ENCODE results near the gene KCNQ1OT1.

The KCNQ1OT1 gene

GRCh38 chr11:2742611-2743426, 43.0 kb upstream of the KCNQ1OT1 start:
- peaks cover 0 to 23% (median 17%) of the 10 kb centered on the region in 5 donors for H3K4me1 ChIP-seq (ENCODE audit: control insufficient read depth in 5 of 5, insufficient read depth in 5 of 5, low read length in 5 of 5)
- H3K27me3 ChIP-seq (ENCODE audit: control insufficient read depth in 5 of 5, insufficient read depth in 4 of 5, low read length in 5 of 5), result no peaks in the 10 kb centered on the region
- H3K27ac ChIP-seq (ENCODE audit: low read depth, low read length), result no peak overlapping the region
- H3K9me3 ChIP-seq (ENCODE audit: control insufficient read depth in 5 of 5, low read length in 5 of 5), result no peaks in the 10 kb centered on the region
- H3K36me3 ChIP-seq (ENCODE audit: control insufficient read depth in 5 of 5, insufficient read depth in 5 of 5, low read length in 5 of 5), result no peaks in the 10 kb centered on the region
- H3K9ac ChIP-seq (ENCODE audit: low read length in 5 of 5), result peak overlapping the region in 1 of 5 donors; percentile 2
- no peak overlapping the region for H3K4me3 ChIP-seq (ENCODE audit: low read depth in 1 of 5, low read length in 5 of 5)

GRCh38 chr11:2742201-2742600, 42.4 kb upstream of the KCNQ1OT1 start:
- H3K27me3 ChIP-seq (ENCODE audit: control insufficient read depth in 5 of 5, insufficient read depth in 4 of 5, low read length in 5 of 5), result no peaks in the 10 kb centered on the region
- H3K4me1 ChIP-seq (ENCODE audit: control insufficient read depth in 5 of 5, insufficient read depth in 5 of 5, low read length in 5 of 5), result peaks cover 0 to 26% (median 21%) of the 10 kb centered on the region in 5 donors
- no peaks in the 10 kb centered on the region for H3K9me3 ChIP-seq (ENCODE audit: control insufficient read depth in 5 of 5, low read length in 5 of 5)
- H3K4me3 ChIP-seq (ENCODE audit: low read depth in 1 of 5, low read length in 5 of 5), result no peak overlapping the region
- H3K36me3 ChIP-seq (ENCODE audit: control insufficient read depth in 5 of 5, insufficient read depth in 5 of 5, low read length in 5 of 5), result no peaks in the 10 kb centered on the region
- no peak overlapping the region for H3K27ac ChIP-seq (ENCODE audit: low read depth, low read length)
- peak overlapping the region in 1 of 5 donors; percentile 2 for H3K9ac ChIP-seq (ENCODE audit: low read length in 5 of 5)

GRCh38 chr11:2741377-2742131, 41.8 kb upstream of the KCNQ1OT1 start:
- Histone ChIP-seq H3K4me1 (ENCODE audit: control insufficient read depth in 5 of 5, insufficient read depth in 5 of 5, low read length in 5 of 5) (peaks cover 0 to 26% (median 21%) of the 10 kb centered on the region in 5 donors), H3K27ac (ENCODE audit: low read depth, low read length) (peak overlapping the region; percentile 54)

GRCh38 chr11:2741006-2741376, 41.2 kb upstream of the KCNQ1OT1 start:
- H3K27ac ChIP-seq (ENCODE audit: low read depth, low read length), result peak overlapping the region; percentile 54
- H3K9ac ChIP-seq (ENCODE audit: low read length in 5 of 5), result no peak overlapping the region
- no peaks in the 10 kb centered on the region for H3K9me3 ChIP-seq (ENCODE audit: control insufficient read depth in 5 of 5, low read length in 5 of 5)
- H3K4me3 ChIP-seq (ENCODE audit: low read depth in 1 of 5, low read length in 5 of 5), result peak overlapping the region in 1 of 5 donors; percentile 35
- H3K4me1 ChIP-seq (ENCODE audit: control insufficient read depth in 5 of 5, insufficient read depth in 5 of 5, low read length in 5 of 5), result peaks cover 0 to 26% (median 21%) of the 10 kb centered on the region in 5 donors
- no peaks in the 10 kb centered on the region for H3K36me3 ChIP-seq (ENCODE audit: control insufficient read depth in 5 of 5, insufficient read depth in 5 of 5, low read length in 5 of 5)
- no peaks in the 10 kb centered on the region for H3K27me3 ChIP-seq (ENCODE audit: control insufficient read depth in 5 of 5, insufficient read depth in 4 of 5, low read length in 5 of 5)

More at GRCh38 chr11:2741377-2742131, 41.8 kb upstream of the KCNQ1OT1 start:
- Histone ChIP-seq H3K4me3 (ENCODE audit: low read depth in 1 of 5, low read length in 5 of 5) (peak overlapping the region in 2 of 5 donors; percentile 21 to 35), H3K9ac (ENCODE audit: low read length in 5 of 5) (peak overlapping the region in 1 of 5 donors; percentile 1), H3K36me3 (ENCODE audit: control insufficient read depth in 5 of 5, insufficient read depth in 5 of 5, low read length in 5 of 5) (no peaks in the 10 kb centered on the region), H3K9me3 (ENCODE audit: control insufficient read depth in 5 of 5, low read length in 5 of 5) (no peaks in the 10 kb centered on the region), H3K27me3 (ENCODE audit: control insufficient read depth in 5 of 5, insufficient read depth in 4 of 5, low read length in 5 of 5) (no peaks in the 10 kb centered on the region)

- Histone ChIP-seq H3K27ac (ENCODE audit: low read depth, low read length) (no peak overlapping the region), H3K9ac (ENCODE audit: low read length in 5 of 5) (no peak overlapping the region)
Measured at GRCh38 chr11:2740275-2740940, 40.6 kb upstream of the KCNQ1OT1 start.

GRCh38 chr11:2739531-2740274, 39.9 kb upstream of the KCNQ1OT1 start:
- peaks cover 0 to 26% (median 21%) of the 10 kb centered on the region in 5 donors for H3K4me1 ChIP-seq (ENCODE audit: control insufficient read depth in 5 of 5, insufficient read depth in 5 of 5, low read length in 5 of 5)
- H3K9me3 ChIP-seq (ENCODE audit: control insufficient read depth in 5 of 5, low read length in 5 of 5), result no peaks in the 10 kb centered on the region
- H3K4me3 ChIP-seq (ENCODE audit: low read depth in 1 of 5, low read length in 5 of 5), result no peak overlapping the region
- no peaks in the 10 kb centered on the region for H3K36me3 ChIP-seq (ENCODE audit: control insufficient read depth in 5 of 5, insufficient read depth in 5 of 5, low read length in 5 of 5)
- H3K9ac ChIP-seq (ENCODE audit: low read length in 5 of 5), result no peak overlapping the region
- H3K27me3 ChIP-seq (ENCODE audit: control insufficient read depth in 5 of 5, insufficient read depth in 4 of 5, low read length in 5 of 5), result no peaks in the 10 kb centered on the region
- no peak overlapping the region for H3K27ac ChIP-seq (ENCODE audit: low read depth, low read length)

More at GRCh38 chr11:2740275-2740940, 40.6 kb upstream of the KCNQ1OT1 start:
- Histone ChIP-seq H3K36me3 (ENCODE audit: control insufficient read depth in 5 of 5, insufficient read depth in 5 of 5, low read length in 5 of 5) (no peaks in the 10 kb centered on the region), H3K4me1 (ENCODE audit: control insufficient read depth in 5 of 5, insufficient read depth in 5 of 5, low read length in 5 of 5) (peaks cover 0 to 26% (median 21%) of the 10 kb centered on the region in 5 donors), H3K27me3 (ENCODE audit: control insufficient read depth in 5 of 5, insufficient read depth in 4 of 5, low read length in 5 of 5) (no peaks in the 10 kb centered on the region), H3K9me3 (ENCODE audit: control insufficient read depth in 5 of 5, low read length in 5 of 5) (no peaks in the 10 kb centered on the region), H3K4me3 (ENCODE audit: low read depth in 1 of 5, low read length in 5 of 5) (no peak overlapping the region)

GRCh38 chr11:2738551-2739431, 39.0 kb upstream of the KCNQ1OT1 start:
- no peak overlapping the region for H3K27ac ChIP-seq (ENCODE audit: low read depth, low read length)
- H3K27me3 ChIP-seq (ENCODE audit: control insufficient read depth in 5 of 5, insufficient read depth in 4 of 5, low read length in 5 of 5), result no peaks in the 10 kb centered on the region
- H3K36me3 ChIP-seq (ENCODE audit: control insufficient read depth in 5 of 5, insufficient read depth in 5 of 5, low read length in 5 of 5), result no peaks in the 10 kb centered on the region

GRCh38 chr11:2737866-2738265, 38.1 kb upstream of the KCNQ1OT1 start:
- Histone ChIP-seq H3K27ac (ENCODE audit: low read depth, low read length) (no peak overlapping the region), H3K27me3 (ENCODE audit: control insufficient read depth in 5 of 5, insufficient read depth in 4 of 5, low read length in 5 of 5) (no peaks in the 10 kb centered on the region), H3K4me3 (ENCODE audit: low read depth in 1 of 5, low read length in 5 of 5) (no peak overlapping the region), H3K36me3 (ENCODE audit: control insufficient read depth in 5 of 5, insufficient read depth in 5 of 5, low read length in 5 of 5) (no peaks in the 10 kb centered on the region), H3K9ac (ENCODE audit: low read length in 5 of 5) (no peak overlapping the region), H3K9me3 (ENCODE audit: control insufficient read depth in 5 of 5, low read length in 5 of 5) (no peaks in the 10 kb centered on the region), H3K4me1 (ENCODE audit: control insufficient read depth in 5 of 5, insufficient read depth in 5 of 5, low read length in 5 of 5) (peaks cover 0 to 26% (median 21%) of the 10 kb centered on the region in 5 donors)

More at GRCh38 chr11:2738551-2739431, 39.0 kb upstream of the KCNQ1OT1 start:
- H3K4me1 ChIP-seq (ENCODE audit: control insufficient read depth in 5 of 5, insufficient read depth in 5 of 5, low read length in 5 of 5), result peaks cover 0 to 26% (median 21%) of the 10 kb centered on the region in 5 donors
- no peak overlapping the region for H3K9ac ChIP-seq (ENCODE audit: low read length in 5 of 5)
- no peaks in the 10 kb centered on the region for H3K9me3 ChIP-seq (ENCODE audit: control insufficient read depth in 5 of 5, low read length in 5 of 5)
- H3K4me3 ChIP-seq (ENCODE audit: low read depth in 1 of 5, low read length in 5 of 5), result no peak overlapping the region

GRCh38 chr11:2737226-2737590, 37.4 kb upstream of the KCNQ1OT1 start:
- Histone ChIP-seq H3K4me3 (ENCODE audit: low read depth in 1 of 5, low read length in 5 of 5) (no peak overlapping the region), H3K36me3 (ENCODE audit: control insufficient read depth in 5 of 5, insufficient read depth in 5 of 5, low read length in 5 of 5) (no peaks in the 10 kb centered on the region), H3K27me3 (ENCODE audit: control insufficient read depth in 5 of 5, insufficient read depth in 4 of 5, low read length in 5 of 5) (no peaks in the 10 kb centered on the region), H3K4me1 (ENCODE audit: control insufficient read depth in 5 of 5, insufficient read depth in 5 of 5, low read length in 5 of 5) (peaks cover 0 to 20% (median 19%) of the 10 kb centered on the region in 5 donors), H3K9me3 (ENCODE audit: control insufficient read depth in 5 of 5, low read length in 5 of 5) (no peaks in the 10 kb centered on the region), H3K9ac (ENCODE audit: low read length in 5 of 5) (no peak overlapping the region), H3K27ac (ENCODE audit: low read depth, low read length) (no peak overlapping the region)

Data from subcutaneous abdominal adipose tissue (tissue), 5 donors.